Activated naive CD8-positive, alpha-beta T cell treated with anti-CD3 and anti-CD28 coated beads, Interleukin-2, amount 10 ng/mL, durations not matched to agents 7 days and 5 days (primary cell): ENCODE data around the gene HES5. TPM values are rescaled to one million over a fixed set of nuclear protein-coding genes. Genes with fewer than 3 reads are reported as not detected.
"Not testable (repeated sequence)": the region's sequence is repeated elsewhere in the genome, so short reads cannot be mapped to it uniquely, and the experiment has no call there.

Source experiments
- ATAC-seq: fragments of 150-1000 bp; cut with Tn5 transposase; one replicate; pipeline ENCODE4 v1.10.0; 2021; ENCODE audit warnings: low read depth, moderate library complexity
- POLR2A ChIA-PET: fragments of 350-600 bp; sonication (Branson Sonifier 250); formaldehyde crosslinking; loops from one replicate; lab custom pipeline; 2021; ENCODE audit warnings: antibody characterized with exemption; lab: Charles Lee
- DNase-seq: peaks from one replicate; pipeline ENCODE4 v3.0.0; 2021
- H3K27ac Mint-ChIP-seq: one replicate; pipeline ENCODE4 v1.8.0; 2022; ENCODE audit warnings: mild to moderate bottlenecking, mixed read lengths
- H3K27me3 Mint-ChIP-seq: one replicate; pipeline ENCODE4 v1.8.0; 2022; ENCODE audit warnings: mild to moderate bottlenecking, moderate library complexity, mixed read lengths
- H3K36me3 Mint-ChIP-seq: one replicate; pipeline ENCODE4 v1.8.0; 2021; ENCODE audit warnings: mild to moderate bottlenecking, mixed read lengths
- H3K4me1 Mint-ChIP-seq: one replicate; pipeline ENCODE4 v1.8.0; 2021; ENCODE audit warnings: mixed read lengths
- H3K4me3 Mint-ChIP-seq: one replicate; pipeline ENCODE4 v1.8.0; 2022; ENCODE audit warnings: mild to moderate bottlenecking, moderate library complexity, mixed read lengths
- H3K9me3 Mint-ChIP-seq: one replicate; pipeline ENCODE4 v1.8.0; 2021; ENCODE audit warnings: mixed read lengths
- total RNA-seq, 2 experiments: library from RNA; stranded (reverse); gene quantifications; one replicate each; pipeline ENCODE4 v1.2.3, GENCODE V29; 2021

Gene HES5
- total RNA-seq = not detected

- no peak within 1 kb of the TSS for H3K27ac Mint-ChIP-seq
- H3K36me3 Mint-ChIP-seq = no peaks in the 10 kb centered on the region
- POLR2A ChIA-PET = interaction anchor here (4.6 kb wide), 1 partner anchor 16 kb away, joined by 32 read pairs; no protein-coding TSS in a partner anchor
- peak; percentile 57 for DNase-seq
- H3K4me1 Mint-ChIP-seq = peaks cover 13% of the 10 kb centered on the region
- H3K9me3 Mint-ChIP-seq = no peaks in the 10 kb centered on the region
- peak within 1 kb of the TSS; percentile 59 for H3K4me3 Mint-ChIP-seq
- H3K27me3 Mint-ChIP-seq = peaks cover 16% of the 10 kb centered on the region
- ATAC-seq = no peak
These were observed at the start of gene HES5 for GRCh38 chr1:2529784-2530512. Gene HES5, minus strand, starts transcription at chr1:2530263. Its CDS starts 99 bp downstream, at chr1:2530164.

- peak overlapping the region; percentile 87 for H3K27ac Mint-ChIP-seq
- POLR2A ChIA-PET = interaction anchor here (1.3 to 3.1 kb wide), 7 partner anchors 7 to 53 kb away, joined by 4 to 68 read pairs (median 8); partner anchors contain the start of genes PRXL2B and TNFRSF14
- DNase-seq (no peak), ATAC-seq (no peak)
- H3K4me1 Mint-ChIP-seq = peaks cover 44% of the 10 kb centered on the region
- no peaks in the 10 kb centered on the region for H3K9me3 Mint-ChIP-seq
- H3K36me3 Mint-ChIP-seq = peaks cover 4% of the 10 kb centered on the region
- no peaks in the 10 kb centered on the region for H3K27me3 Mint-ChIP-seq
- peak overlapping the region; percentile 75 for H3K4me3 Mint-ChIP-seq
These were observed 48.7 kb upstream of the HES5 start for GRCh38 chr1:2578758-2579118.

- Mint-ChIP-seq H3K4me1 (peaks cover 36% of the 10 kb centered on the region), H3K4me3 (peak overlapping the region; percentile 75), H3K27ac (peak overlapping the region; percentile 87), H3K36me3 (peaks cover 11% of the 10 kb centered on the region)
- peak; percentile 45 for ATAC-seq
- H3K27me3 Mint-ChIP-seq, DNase-seq, H3K9me3 Mint-ChIP-seq: not testable (repeated sequence)
- POLR2A ChIA-PET = interaction anchor here (0.9 to 3.1 kb wide), 9 partner anchors 8 to 162 kb away, joined by 3 to 68 read pairs (median 6); partner anchors contain the start of genes PRXL2B and TNFRSF14
These were observed 47.6 kb upstream of the HES5 start for GRCh38 chr1:2577565-2578075.

- Mint-ChIP-seq H3K4me1 (peaks cover 28% of the 10 kb centered on the region), H3K36me3 (peaks cover 13% of the 10 kb centered on the region), H3K27ac (peak overlapping the region; percentile 67), H3K9me3 (peaks cover 7% of the 10 kb centered on the region), H3K27me3 (no peaks in the 10 kb centered on the region), H3K4me3 (no peak overlapping the region)
- DNase-seq = no peak
- ATAC-seq = no peak
- POLR2A ChIA-PET = interaction anchor here (3.1 kb wide), 1 partner anchor 19 kb away, joined by 68 read pairs; the partner anchor contains the start of gene TNFRSF14
These were observed 46.0 kb upstream of the HES5 start for GRCh38 chr1:2575801-2576663.

GRCh38 chr1:2574350-2574749, 44.3 kb upstream of the HES5 start:
- Mint-ChIP-seq H3K4me3 (no peak overlapping the region), H3K9me3 (peaks cover 7% of the 10 kb centered on the region), H3K27me3 (no peaks in the 10 kb centered on the region), H3K4me1 (peaks cover 23% of the 10 kb centered on the region), H3K27ac (no peak overlapping the region), H3K36me3 (peaks cover 13% of the 10 kb centered on the region)
- DNase-seq (no peak), ATAC-seq (no peak)
- POLR2A ChIA-PET = interaction anchor here (0.8 to 1.5 kb wide), 4 partner anchors 9 to 16 kb away, joined by 3 to 4 read pairs (median 3); no protein-coding TSS in a partner anchor

GRCh38 chr1:2573250-2573920, 43.3 kb upstream of the HES5 start:
- H3K4me3 Mint-ChIP-seq = no peak overlapping the region
- no peaks in the 10 kb centered on the region for H3K27me3 Mint-ChIP-seq
- no peak for ATAC-seq
- peaks cover 16% of the 10 kb centered on the region for H3K4me1 Mint-ChIP-seq
- peaks cover 7% of the 10 kb centered on the region for H3K9me3 Mint-ChIP-seq
- H3K36me3 Mint-ChIP-seq = peaks cover 9% of the 10 kb centered on the region
- no peak overlapping the region for H3K27ac Mint-ChIP-seq
- POLR2A ChIA-PET = interaction anchor here (0.7 to 1.3 kb wide), 3 partner anchors 12 to 16 kb away, joined by 3 to 4 read pairs (median 4); no protein-coding TSS in a partner anchor
- DNase-seq = no peak

GRCh38 chr1:2571348-2571747, 41.3 kb upstream of the HES5 start:
- peaks cover 9% of the 10 kb centered on the region for H3K36me3 Mint-ChIP-seq
- no peak overlapping the region for H3K27ac Mint-ChIP-seq
- H3K9me3 Mint-ChIP-seq = peaks cover 7% of the 10 kb centered on the region
- ATAC-seq (no peak), DNase-seq (no peak)
- no peaks in the 10 kb centered on the region for H3K27me3 Mint-ChIP-seq
- H3K4me1 Mint-ChIP-seq = peaks cover 8% of the 10 kb centered on the region
- POLR2A ChIA-PET = interaction anchor here (1.2 to 2.6 kb wide), 3 partner anchors 12 to 15 kb away, joined by 5 to 8 read pairs (median 8); partner anchors contain the start of genes PRXL2B and TNFRSF14
- H3K4me3 Mint-ChIP-seq = no peak overlapping the region

- Mint-ChIP-seq H3K27me3 (no peaks in the 10 kb centered on the region), H3K9me3 (peaks cover 7% of the 10 kb centered on the region), H3K4me1 (peaks cover 2% of the 10 kb centered on the region), H3K27ac (no peak overlapping the region), H3K36me3 (peaks cover 9% of the 10 kb centered on the region), H3K4me3 (no peak overlapping the region)
- DNase-seq (no peak), ATAC-seq (no peak)
- POLR2A ChIA-PET = interaction anchor here (1.2 to 2.6 kb wide), 2 partner anchors 14 to 15 kb away, joined by 8 read pairs; partner anchors contain the start of genes PRXL2B and TNFRSF14
These were observed 40.3 kb upstream of the HES5 start for GRCh38 chr1:2570332-2570731.

- DNase-seq, H3K36me3 Mint-ChIP-seq, H3K4me3 Mint-ChIP-seq, H3K27ac Mint-ChIP-seq, H3K9me3 Mint-ChIP-seq, ATAC-seq, POLR2A ChIA-PET, H3K27me3 Mint-ChIP-seq, H3K4me1 Mint-ChIP-seq: not testable (repeated sequence)
These were observed 39.6 kb upstream of the HES5 start for GRCh38 chr1:2569703-2570102.

GRCh38 chr1:2569060-2569459, 39.0 kb upstream of the HES5 start:
- peaks cover 9% of the 10 kb centered on the region for H3K36me3 Mint-ChIP-seq
- H3K9me3 Mint-ChIP-seq = peaks cover 7% of the 10 kb centered on the region
- no peaks in the 10 kb centered on the region for H3K4me1 Mint-ChIP-seq
- no peak for ATAC-seq
- H3K27me3 Mint-ChIP-seq = no peaks in the 10 kb centered on the region
- H3K4me3 Mint-ChIP-seq = no peak overlapping the region
- POLR2A ChIA-PET = no interaction called here
- no peak for DNase-seq
- H3K27ac Mint-ChIP-seq = no peak overlapping the region

GRCh38 chr1:2568187-2568816, 38.2 kb upstream of the HES5 start:
- not testable (repeated sequence) for H3K27me3 Mint-ChIP-seq, H3K4me1 Mint-ChIP-seq, ATAC-seq, DNase-seq, H3K27ac Mint-ChIP-seq, H3K9me3 Mint-ChIP-seq, H3K4me3 Mint-ChIP-seq, H3K36me3 Mint-ChIP-seq
- POLR2A ChIA-PET = interaction anchor here (0.6 kb wide), 1 partner anchor 334 kb away, joined by 4 read pairs; no protein-coding TSS in a partner anchor

GRCh38 chr1:2567083-2567679, 37.1 kb upstream of the HES5 start:
- DNase-seq (no peak), ATAC-seq (no peak)
- Mint-ChIP-seq H3K36me3 (no peaks in the 10 kb centered on the region), H3K27ac (no peak overlapping the region), H3K27me3 (no peaks in the 10 kb centered on the region), H3K4me1 (no peaks in the 10 kb centered on the region), H3K9me3 (no peaks in the 10 kb centered on the region), H3K4me3 (no peak overlapping the region)
- POLR2A ChIA-PET = no interaction called here
